ENCODE measurements around the gene STRAP. TPM values are rescaled to one million over a fixed set of nuclear protein-coding genes. Genes with fewer than 3 reads are reported as not detected.

The STRAP gene
- total and polyA plus RNA-seq, 8 donors, result 20.9 to 197 (median 83.2) TPM

- H3K27me3 ChIP-seq, result no peaks in the 10 kb centered on the region
- 75 to 85% (median 76%) methylated on average over 7 of the region's 7 CpGs for WGBS, 5 donors
- no peak for DNase-seq
- no peak overlapping the region for H3K4me3 ChIP-seq
- peaks cover 1 to 31% (median 24%) of the 10 kb centered on the region in 4 donors for H3K36me3 ChIP-seq
- intact Hi-C loops (cut with DNase I; ENCODE audit: low total_unique reads), result no loop called here
- H3K4me1 ChIP-seq, result peaks cover 23 to 67% (median 49%) of the 10 kb centered on the region in 4 donors
- no peaks in the 10 kb centered on the region for H3K9me3 ChIP-seq
- H3K27ac ChIP-seq, result no peak overlapping the region
- TF ChIP-seq CTCF (IDR thresholded peaks at IDR 0.05) (no peak), POLR2AphosphoS5 (IDR thresholded peaks at IDR 0.05) (no peak), EP300 (IDR thresholded peaks at IDR 0.05) (no peak), POLR2A (IDR thresholded peaks at IDR 0.05) (no peak)
Observed at GRCh38 chr12:15886372-15887042, 4.3 kb downstream of the STRAP start.

GRCh38 chr12:15887043-15887817 is 5.0 kb downstream of the STRAP start:
- no peak for TF ChIP-seq EP300 (IDR thresholded peaks at IDR 0.05)
- no peak for TF ChIP-seq POLR2AphosphoS5 (IDR thresholded peaks at IDR 0.05)
- no peak for TF ChIP-seq POLR2A (IDR thresholded peaks at IDR 0.05)
- no peak for TF ChIP-seq CTCF (IDR thresholded peaks at IDR 0.05)
- WGBS, 5 donors, result 72 to 79% (median 76%) methylated on average over 5 of the region's 5 CpGs
- no peak overlapping the region for H3K4me3 ChIP-seq
- intact Hi-C loops (cut with DNase I; ENCODE audit: low total_unique reads), result no loop called here
- H3K36me3 ChIP-seq, result peaks cover 4 to 38% (median 29%) of the 10 kb centered on the region in 4 donors
- H3K4me1 ChIP-seq, result peaks cover 23 to 67% (median 48%) of the 10 kb centered on the region in 4 donors
- no peak overlapping the region for H3K27ac ChIP-seq
- DNase-seq, result no peak
- no peaks in the 10 kb centered on the region for H3K27me3 ChIP-seq
- H3K9me3 ChIP-seq, result no peaks in the 10 kb centered on the region

GRCh38 chr12:15892645-15893259 is 10.6 kb downstream of the STRAP start:
- peaks cover 11 to 69% (median 65%) of the 10 kb centered on the region in 4 donors for H3K36me3 ChIP-seq
- 67 to 74% (median 69%) methylated on average over 5 of the region's 5 CpGs for WGBS, 5 donors
- intact Hi-C loops (cut with DNase I; ENCODE audit: low total_unique reads), result no loop called here
- no peak overlapping the region for H3K4me3 ChIP-seq
- no peaks in the 10 kb centered on the region for H3K9me3 ChIP-seq
- DNase-seq, result no peak
- TF ChIP-seq EP300 (IDR thresholded peaks at IDR 0.05), result no peak
- H3K27me3 ChIP-seq, result no peaks in the 10 kb centered on the region
- H3K4me1 ChIP-seq, result peaks cover 0 to 27% (median 13%) of the 10 kb centered on the region in 4 donors
- H3K27ac ChIP-seq, result no peak overlapping the region

- Histone ChIP-seq H3K36me3 (peaks cover 11 to 74% (median 68%) of the 10 kb centered on the region in 4 donors), H3K27me3 (no peaks in the 10 kb centered on the region), H3K4me3 (no peak overlapping the region), H3K9me3 (no peaks in the 10 kb centered on the region), H3K4me1 (peaks cover 0 to 27% (median 11%) of the 10 kb centered on the region in 4 donors), H3K27ac (no peak overlapping the region)
- TF ChIP-seq EP300 (IDR thresholded peaks at IDR 0.05) (no peak), POLR2AphosphoS5 (IDR thresholded peaks at IDR 0.05) (no peak), CTCF (IDR thresholded peaks at IDR 0.05) (no peak), POLR2A (IDR thresholded peaks at IDR 0.05) (no peak)
- no peak for DNase-seq
- intact Hi-C loops (cut with DNase I; ENCODE audit: low total_unique reads), result no loop called here
- 66 to 81% (median 75%) methylated on average over 3 of the region's 3 CpGs for WGBS, 5 donors
Observed at GRCh38 chr12:15893260-15893659, 11.1 kb downstream of the STRAP start.
